ENCODE measurements around the gene BSG.
A peak's percentile ranks its signal among the peaks of the same experiment; 100 is the strongest.
"Not testable (repeated sequence)": the region's sequence is repeated elsewhere in the genome, so short reads cannot be mapped to it uniquely, and the experiment has no call there.

BSG gene

GRCh38 chr19:604355-604754 is 32.0 kb downstream of the BSG start:
- no peak for DNase-seq (ENCODE audit: low read depth)

GRCh38 chr19:605061-605971 is 32.9 kb downstream of the BSG start:
- not testable (repeated sequence) for DNase-seq (ENCODE audit: low read depth)

GRCh38 chr19:607301-608154 is 35.1 kb downstream of the BSG start:
- DNase-seq (ENCODE audit: low read depth) = no peak

GRCh38 chr19:608155-609003 is 36.0 kb downstream of the BSG start:
- DNase-seq (ENCODE audit: low read depth) = no peak

GRCh38 chr19:609004-609346 is 36.6 kb downstream of the BSG start:
- DNase-seq (ENCODE audit: low read depth) = no peak

GRCh38 chr19:610071-610800 is 37.8 kb downstream of the BSG start:
- peak; percentile 29 for DNase-seq (ENCODE audit: low read depth)

- DNase-seq (ENCODE audit: low read depth) = peak; percentile 51
Observed at GRCh38 chr19:610801-611480, 38.5 kb downstream of the BSG start.

GRCh38 chr19:611481-611868 is 39.1 kb downstream of the BSG start:
- DNase-seq (ENCODE audit: low read depth) = peak; percentile 33

GRCh38 chr19:612941-613340 is 40.5 kb downstream of the BSG start:
- DNase-seq (ENCODE audit: low read depth) = no peak

- DNase-seq (ENCODE audit: low read depth) = no peak
Observed at GRCh38 chr19:613732-614567, 41.6 kb downstream of the BSG start.

- DNase-seq (ENCODE audit: low read depth) = no peak
Observed at GRCh38 chr19:615619-616018, 43.2 kb downstream of the BSG start.

- no peak for DNase-seq (ENCODE audit: low read depth)
Observed at GRCh38 chr19:616062-616700, 43.8 kb downstream of the BSG start.

- no peak for DNase-seq (ENCODE audit: low read depth)
Observed at GRCh38 chr19:616747-617526, 44.5 kb downstream of the BSG start.

- DNase-seq (ENCODE audit: low read depth) = no peak
Observed at GRCh38 chr19:617551-618246, 45.3 kb downstream of the BSG start.

GRCh38 chr19:618247-618619 is 45.8 kb downstream of the BSG start:
- DNase-seq (ENCODE audit: low read depth) = no peak

- DNase-seq (ENCODE audit: low read depth) = no peak
Observed at GRCh38 chr19:618674-619285, 46.4 kb downstream of the BSG start.

GRCh38 chr19:619286-620002 is 47.0 kb downstream of the BSG start:
- no peak for DNase-seq (ENCODE audit: low read depth)

Measured in activated T-helper 1 cell treated with Interleukin-2 at 50 U/mL for 16 hours (primary cell).